AG20443 (cell line): ENCODE results near the gene PTGIR.
A peak's percentile ranks its signal among the peaks of the same experiment; 100 is the strongest.

Source experiments
- DNase-seq: peaks from one replicate; pipeline ENCODE4 v3.0.0; 2012; ENCODE audit warnings: low spot score, mixed read lengths

PTGIR gene

DNA sequence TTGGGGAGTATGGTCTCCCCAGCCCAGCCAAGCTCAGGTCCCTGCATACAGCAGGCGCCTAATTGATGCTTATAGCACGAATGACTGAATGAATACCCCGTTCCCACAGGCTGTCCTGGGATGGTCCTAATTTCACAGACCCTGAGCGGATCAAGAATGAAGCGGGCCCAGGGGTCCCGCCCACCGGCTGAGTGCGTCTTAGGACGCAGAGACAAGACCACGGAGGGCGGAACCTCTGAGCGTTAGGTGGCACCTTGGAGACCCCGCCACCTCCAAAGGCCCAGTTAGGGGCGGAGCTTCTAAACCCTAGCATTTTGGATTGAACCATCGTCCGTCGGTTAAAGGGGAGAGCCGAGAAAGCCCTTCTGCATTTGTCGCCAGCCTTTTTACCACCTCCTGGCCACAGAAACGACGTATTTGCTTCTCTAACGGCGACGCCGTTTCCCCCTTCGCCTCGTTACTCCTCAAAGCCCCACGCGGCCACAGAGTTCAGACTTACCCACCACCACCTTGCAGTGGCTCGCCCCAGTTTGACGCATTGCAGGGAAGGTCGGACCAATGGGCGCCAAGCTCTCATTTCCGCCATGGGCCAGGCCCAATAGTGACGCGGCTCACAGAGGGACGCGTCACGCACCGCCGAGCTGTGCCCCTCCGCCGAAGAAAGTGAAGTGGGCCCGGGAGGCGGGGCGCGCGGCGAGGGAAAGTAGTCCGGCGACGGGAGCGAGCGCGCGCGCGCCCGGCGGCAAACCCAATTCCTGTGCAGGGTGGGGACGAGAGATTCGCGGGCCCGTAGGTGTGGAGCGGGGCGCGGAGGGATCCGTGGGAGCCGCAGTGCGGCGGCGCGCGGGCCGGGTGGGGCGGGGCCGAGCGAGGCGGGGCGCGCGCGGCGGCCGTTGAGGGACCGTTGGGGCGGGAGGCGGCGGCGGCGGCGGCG is 24.2 kb downstream of the PTGIR start:
- peak; percentile 97 for DNase-seq

DNA sequence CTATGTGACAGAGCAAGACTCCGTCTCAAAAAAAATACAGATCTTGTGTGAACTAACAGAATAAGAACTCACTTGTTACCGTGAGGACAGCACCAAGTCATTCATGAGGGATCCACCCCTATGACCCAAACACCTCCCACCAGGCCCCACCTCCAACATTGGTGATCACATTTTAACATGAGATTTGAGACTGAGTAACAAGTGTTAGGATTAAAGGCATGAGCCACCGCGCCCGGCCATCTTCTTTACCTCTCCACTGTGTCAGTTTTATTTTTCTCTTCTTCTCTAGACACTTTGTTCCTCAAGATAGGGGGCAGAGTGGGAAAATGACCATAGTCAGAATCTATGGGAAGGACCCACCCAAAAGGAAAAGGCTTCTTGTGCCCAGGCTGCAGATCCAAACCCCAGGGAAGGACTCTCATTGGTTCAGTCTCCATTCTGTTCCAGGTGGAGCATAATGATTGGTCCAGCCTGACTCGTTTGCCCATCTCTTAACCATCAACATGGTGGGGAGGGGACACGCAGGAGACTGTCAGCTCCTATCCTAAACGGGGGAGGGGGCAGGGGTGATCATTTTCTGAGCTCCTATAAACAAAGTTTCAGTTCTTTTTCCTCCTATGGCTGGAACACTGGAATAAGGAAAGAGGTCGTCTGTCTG is 25.0 kb downstream of the PTGIR start:
- no peak for DNase-seq

DNA sequence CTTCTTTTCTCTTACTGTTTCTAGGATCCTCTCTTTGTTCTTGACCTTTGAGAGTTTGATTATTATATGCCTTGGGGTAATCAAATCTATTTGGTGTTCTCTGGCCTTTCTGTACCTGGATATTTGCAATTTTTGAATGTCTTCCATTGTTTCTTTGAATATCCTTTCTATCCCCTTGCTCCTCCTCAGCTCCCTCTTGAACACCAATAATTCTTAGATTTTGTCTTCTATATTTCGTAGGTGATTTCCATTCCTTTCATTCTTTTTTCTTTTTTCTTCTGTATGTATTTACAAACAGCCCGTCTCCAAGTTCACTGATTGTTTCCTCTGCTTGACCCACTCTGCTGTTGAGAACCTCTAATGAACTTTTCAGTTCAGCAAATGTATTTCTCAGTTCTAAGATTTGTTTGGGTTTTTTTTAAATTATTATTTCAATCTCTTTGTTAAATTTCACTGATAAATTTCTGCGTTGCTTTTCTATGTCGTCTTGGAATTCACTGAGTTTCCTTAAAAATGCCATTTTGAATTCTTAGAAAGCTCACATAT is 26.4 kb downstream of the PTGIR start:
- DNase-seq = no peak

DNA sequence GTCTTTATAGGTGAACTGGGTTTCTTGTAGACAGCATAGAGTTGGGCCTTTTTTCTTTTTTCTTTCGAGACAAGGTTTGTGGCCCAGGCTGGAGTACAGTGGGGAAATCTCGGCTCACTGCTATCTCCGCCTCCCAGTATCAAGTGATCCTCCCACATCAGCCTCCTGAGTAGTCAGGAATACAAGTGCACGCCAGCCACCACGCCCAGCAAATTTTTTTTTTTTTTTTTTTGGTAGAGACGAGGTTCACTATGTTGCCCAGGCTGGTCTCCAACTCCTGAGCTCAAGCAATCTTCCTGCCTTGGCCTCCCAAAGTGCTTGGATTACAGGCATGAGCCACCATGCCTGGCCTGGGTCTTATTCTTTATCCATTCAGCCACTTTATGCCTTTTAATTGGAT is 28.9 kb downstream of the PTGIR start:
- DNase-seq = no peak

DNA sequence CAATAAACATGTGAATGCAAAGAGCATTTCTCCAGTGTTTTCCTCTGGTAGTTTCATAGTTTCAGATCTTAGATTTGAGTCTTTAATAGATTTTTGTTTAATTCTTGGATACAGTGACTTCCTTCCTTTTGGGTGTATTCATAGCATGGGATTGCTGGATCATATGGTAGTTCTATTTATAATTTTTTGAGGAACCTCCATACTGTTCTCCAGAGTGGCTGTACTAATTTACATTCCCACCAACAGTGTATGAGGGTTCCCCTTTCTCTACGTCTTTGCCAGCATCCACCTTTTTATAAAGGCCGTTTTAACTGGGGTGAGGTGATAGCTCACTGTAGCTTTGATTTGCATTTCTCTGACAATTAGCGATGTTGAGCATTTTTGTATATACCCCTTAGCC is 33.0 kb downstream of the PTGIR start:
- no peak for DNase-seq

DNA sequence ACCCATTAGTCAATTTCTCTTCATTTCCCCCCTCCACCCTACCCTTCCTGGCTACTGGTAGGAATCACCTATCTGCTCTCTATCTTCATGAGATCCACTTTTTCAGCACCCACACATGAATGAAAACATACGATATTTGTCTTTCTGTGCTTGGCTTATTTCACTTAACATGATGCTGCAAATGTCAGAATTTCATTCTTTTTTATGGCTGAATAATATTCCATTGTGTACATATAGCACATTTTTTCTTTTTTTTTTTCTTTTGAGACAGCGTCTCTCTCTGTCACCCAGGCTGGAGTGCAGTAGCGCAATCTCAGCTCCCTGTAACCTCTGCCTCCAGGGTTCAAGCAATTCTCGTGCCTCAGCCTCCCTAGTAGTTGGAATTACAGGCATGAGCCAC is 33.6 kb downstream of the PTGIR start:
- no peak for DNase-seq

DNA sequence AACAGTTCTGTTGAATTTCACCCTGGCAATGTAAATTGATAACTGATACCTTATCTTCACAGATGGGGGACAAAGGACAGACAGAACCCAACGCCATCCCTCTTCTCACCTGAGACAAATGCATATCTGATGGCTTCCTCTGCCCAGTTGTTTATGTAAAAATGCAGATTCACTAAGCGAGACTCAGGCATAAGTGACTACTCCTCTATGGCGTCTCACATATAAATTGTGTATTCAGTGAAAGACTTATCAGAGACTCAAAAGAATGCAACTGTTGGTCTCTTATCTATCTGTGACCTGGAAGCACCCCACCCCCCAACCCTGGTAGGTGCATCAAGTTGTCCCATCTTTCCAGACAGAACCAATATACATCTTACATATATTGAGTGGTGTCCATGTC is 37.0 kb downstream of the PTGIR start:
- no peak for DNase-seq

DNA sequence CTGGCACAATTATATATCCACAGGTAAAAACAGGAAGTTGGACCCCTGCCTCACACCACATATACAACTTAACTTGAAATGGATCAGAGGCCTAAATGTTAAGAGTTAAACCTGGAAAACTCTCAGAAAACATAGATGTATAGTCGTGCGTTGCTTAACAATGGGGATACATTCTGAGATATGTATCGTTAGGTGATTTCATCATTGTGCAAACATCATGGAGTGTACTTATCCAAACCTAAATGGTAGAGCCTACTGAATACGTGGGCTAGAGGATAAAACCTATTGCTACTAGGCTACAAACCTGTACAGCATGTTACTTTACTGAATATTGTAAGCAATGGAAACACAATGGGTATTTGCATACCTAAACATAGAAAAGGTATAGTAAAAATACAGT is 38.6 kb downstream of the PTGIR start:
- DNase-seq = no peak

DNA sequence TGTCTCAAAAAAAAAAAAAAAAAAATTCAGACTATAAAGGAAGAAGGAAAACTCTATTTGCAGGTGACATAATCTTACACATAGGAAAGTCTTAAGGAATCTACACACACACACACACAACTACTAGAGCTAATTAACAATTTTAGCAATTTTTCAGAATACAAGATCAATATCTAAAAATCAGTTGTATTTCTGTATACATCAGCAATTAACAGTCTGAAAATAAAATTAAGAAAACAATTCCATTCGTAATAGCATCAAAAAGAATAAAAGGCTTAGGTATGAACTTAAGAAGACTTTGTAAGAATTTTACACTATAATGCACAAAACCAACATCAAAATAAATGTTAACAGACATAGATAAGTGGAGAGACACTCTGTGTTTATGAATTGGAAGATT is 39.4 kb downstream of the PTGIR start:
- no peak for DNase-seq

DNA sequence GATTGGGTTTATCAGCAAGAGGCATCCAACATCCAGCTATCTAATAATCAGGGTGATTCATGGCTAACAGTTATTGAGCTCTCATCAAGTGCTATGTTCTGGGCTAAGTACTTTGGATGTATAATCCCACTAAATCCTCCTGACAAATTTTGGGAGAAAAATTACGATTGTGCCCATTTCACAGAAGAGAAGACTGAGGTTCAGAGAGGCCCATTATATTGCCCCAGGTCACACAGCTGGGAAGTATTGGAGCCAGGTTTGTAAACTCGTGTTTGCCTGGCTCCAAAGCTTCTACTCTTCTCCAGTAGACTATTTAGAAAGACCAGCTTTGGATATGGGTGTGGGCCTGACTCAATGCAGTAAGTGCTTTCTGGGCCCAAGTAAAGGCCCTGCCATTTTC is 44.6 kb downstream of the PTGIR start:
- no peak for DNase-seq

DNA sequence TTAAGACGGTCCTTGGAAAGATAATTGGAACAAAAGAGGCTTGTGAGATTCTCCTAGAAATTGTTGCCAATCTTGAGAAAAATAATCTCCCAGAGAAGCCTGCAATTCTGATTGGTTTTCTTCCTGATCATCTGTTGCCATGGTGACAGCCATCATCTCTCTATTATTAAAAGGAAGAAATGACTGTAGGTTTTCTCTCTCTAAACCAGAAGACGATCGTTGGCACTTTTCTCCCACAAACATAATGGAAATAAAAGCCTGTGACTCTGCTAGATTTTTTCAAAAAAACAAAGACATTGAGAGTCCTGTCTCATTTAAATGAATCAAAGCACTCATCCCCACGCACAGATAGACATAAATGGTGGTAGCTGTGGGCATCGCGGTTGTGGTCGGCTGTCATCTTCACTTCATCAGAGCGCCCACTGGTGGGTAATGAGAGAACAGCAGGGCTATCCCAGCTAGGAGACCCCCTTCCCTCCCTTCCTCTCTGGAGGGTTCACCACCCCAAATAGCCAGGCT is 45.5 kb downstream of the PTGIR start:
- DNase-seq = peak; percentile 57

DNA sequence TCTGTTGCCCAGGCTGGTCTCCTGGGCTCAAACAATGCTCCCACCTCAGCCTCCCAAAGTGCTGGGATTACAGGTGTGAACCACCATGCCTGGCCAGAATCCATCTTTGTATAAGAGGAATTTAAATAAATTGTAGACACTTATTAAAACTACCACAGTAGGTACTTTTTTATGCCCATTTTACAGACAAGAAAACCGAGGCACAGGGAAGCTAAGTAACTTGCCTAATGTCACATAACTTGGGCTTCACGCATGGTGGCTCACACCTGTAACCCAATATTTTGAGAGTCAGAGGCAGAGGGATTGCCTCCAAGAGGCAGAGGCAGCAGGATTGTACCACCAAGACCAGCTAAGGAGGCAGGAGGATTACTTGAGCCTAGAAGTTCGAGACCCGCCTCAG is 46.4 kb downstream of the PTGIR start:
- DNase-seq = no peak

DNA sequence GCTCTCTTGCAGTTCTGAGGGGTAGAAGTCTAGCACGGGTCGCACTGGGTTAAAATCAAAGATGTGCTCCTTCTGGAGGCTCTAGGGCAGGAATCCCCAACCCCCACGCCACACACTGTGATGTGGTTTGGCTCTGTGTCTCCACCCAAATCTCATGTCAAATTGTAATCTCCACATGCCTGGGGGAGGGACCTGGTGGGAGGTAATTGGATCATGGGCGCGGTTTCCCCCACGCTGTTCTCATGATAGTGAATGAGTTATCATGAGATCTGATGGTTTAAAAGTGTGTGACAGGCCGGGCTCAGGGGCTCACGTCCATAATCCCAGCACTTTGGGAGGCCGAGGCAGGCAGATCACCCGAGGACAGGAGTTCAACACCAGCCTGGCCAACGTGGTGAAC is 50.4 kb downstream of the PTGIR start:
- DNase-seq = no peak

DNA sequence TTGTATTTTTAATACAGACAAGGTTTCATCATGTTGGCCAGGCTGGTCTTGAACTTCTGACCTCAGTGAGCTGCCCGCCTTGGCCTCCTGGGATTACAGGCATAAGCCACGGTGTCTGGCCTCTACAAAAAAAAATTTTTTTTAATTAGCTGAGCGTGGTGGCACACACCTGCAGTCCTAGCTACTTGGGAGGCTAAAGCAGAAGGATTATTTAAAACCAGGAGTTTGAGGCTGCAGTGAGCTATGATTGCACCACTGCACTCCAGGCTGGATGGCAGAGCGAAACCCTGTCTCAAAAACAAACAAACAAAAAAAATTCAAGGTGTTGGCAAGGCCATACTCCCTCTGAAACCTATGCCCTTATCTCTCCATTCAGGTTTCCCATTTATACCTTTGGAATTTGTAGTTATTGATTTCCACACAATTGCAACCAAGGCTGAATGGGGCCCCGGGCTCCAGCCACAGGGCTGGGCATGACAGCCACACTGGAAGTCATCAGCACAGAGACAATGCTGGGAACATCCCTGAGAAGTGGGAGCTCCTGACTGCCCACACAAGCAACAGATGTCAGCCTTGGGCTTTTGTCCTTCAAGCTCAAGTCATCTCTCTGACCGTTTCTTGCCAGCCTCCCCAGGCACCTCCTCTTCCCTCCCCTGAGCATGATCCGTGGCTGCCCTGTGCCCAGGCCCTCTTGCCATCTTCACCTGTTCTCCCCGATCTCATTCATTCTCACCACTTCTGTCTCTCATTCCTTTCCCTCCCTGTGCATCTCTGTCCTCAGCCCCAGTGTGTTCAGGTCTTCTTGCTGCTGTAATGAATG is 51.0 kb downstream of the PTGIR start:
- DNase-seq = no peak

DNA sequence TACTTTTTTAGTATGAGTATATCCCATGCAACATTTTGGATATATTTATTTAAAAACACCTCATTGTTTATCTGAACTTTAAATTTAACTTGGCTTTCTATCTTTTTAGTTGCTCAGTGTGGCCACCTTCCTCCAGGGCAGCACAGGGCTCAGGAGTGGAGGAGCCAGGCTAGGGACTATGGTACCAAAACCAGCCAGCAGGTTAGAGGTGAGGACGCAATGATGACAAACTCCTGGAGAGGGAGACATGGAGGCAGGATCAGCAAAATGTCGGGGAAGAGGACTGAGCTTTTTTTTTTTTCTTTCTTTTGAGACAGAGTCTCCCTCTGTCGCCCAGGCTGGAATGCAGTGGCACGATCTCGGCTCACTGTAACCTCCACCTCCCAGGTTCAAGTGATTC is 53.4 kb downstream of the PTGIR start:
- peak; percentile 32 for DNase-seq
